ENCODE measurements around the gene CCL14.

- TF ChIP-seq CTCF (IDR thresholded peaks at IDR 0.05; ENCODE audit: low read depth, low read length, poor library complexity, severe bottlenecking) (no peak), EZH2phosphoT487 (IDR thresholded peaks at IDR 0.05; ENCODE audit: borderline replicate concordance, low read length) (no peak)
Observed at GRCh38 chr17:36016555-36016954, 30.0 kb upstream of the CCL14 start.

All from DOHH2 (cell line).